H9 (cell line): Measurements from ENCODE around the gene RHNO1. TPM values are rescaled to one million over a fixed set of nuclear protein-coding genes. Genes with fewer than 3 reads are reported as not detected.
A peak's percentile ranks its signal among the peaks of the same experiment; 100 is the strongest.

ENCODE experiments used
- DNase-seq: peaks from one replicate; pipeline ENCODE4 v3.0.0-alpha.2; 2017
- H2AFZ ChIP-seq: one replicate; pipeline ENCODE4 v1.6.1; 2013; ENCODE audit warnings: mild to moderate bottlenecking, low read length, control low read depth, moderate library complexity
- H2AK5ac ChIP-seq: 2 replicates; pipeline ENCODE4 v1.6.1; 2013; ENCODE audit warnings: low read length, control low read depth, mixed read lengths; ENCODE audit not compliant: insufficient read length
- H2BK120ac ChIP-seq: one replicate; pipeline ENCODE4 v1.6.1; 2013; ENCODE audit warnings: low read depth, mild to moderate bottlenecking, low read length, control low read depth, inconsistent platforms; ENCODE audit not compliant: poor library complexity, severe bottlenecking
- H2BK12ac ChIP-seq: 2 replicates; pipeline ENCODE4 v1.6.1; 2013; ENCODE audit warnings: low read length, control low read depth, mixed read lengths, low read depth; ENCODE audit not compliant: insufficient read length
- H2BK15ac ChIP-seq: 2 replicates; pipeline ENCODE4 v1.6.1; 2013; ENCODE audit warnings: low read depth, low read length, control low read depth
- H2BK20ac ChIP-seq: one replicate; pipeline ENCODE4 v1.6.1; 2013; ENCODE audit warnings: low read depth, mild to moderate bottlenecking, low read length, control low read depth, inconsistent platforms; ENCODE audit not compliant: poor library complexity, severe bottlenecking
- H2BK5ac ChIP-seq: 2 replicates; pipeline ENCODE4 v1.6.1; 2013; ENCODE audit warnings: low read length, control low read depth, mixed read lengths; ENCODE audit not compliant: insufficient read length
- H3K14ac ChIP-seq: 2 replicates; pipeline ENCODE4 v1.6.1; 2013; ENCODE audit warnings: low read length, control low read depth; ENCODE audit not compliant: insufficient read depth
- H3K18ac ChIP-seq: 2 replicates; pipeline ENCODE4 v1.6.1; 2013; ENCODE audit warnings: low read depth, mild to moderate bottlenecking, mixed read lengths, low read length, control low read depth; ENCODE audit not compliant: insufficient read length
- H3K23ac ChIP-seq: 2 replicates; pipeline ENCODE4 v1.6.1; 2013; ENCODE audit warnings: low read length, control low read depth, mixed read lengths, low read depth; ENCODE audit not compliant: insufficient read length
- H3K23me2 ChIP-seq: 2 replicates; pipeline ENCODE4 v1.6.1; 2013; ENCODE audit warnings: low read depth, mild to moderate bottlenecking, mixed read lengths, low read length, control low read depth; ENCODE audit not compliant: insufficient read length, poor library complexity, severe bottlenecking
- H3K27ac ChIP-seq: 2 replicates; pipeline ENCODE4 v1.5.1; 2013; ENCODE audit warnings: low read length, control low read depth, mixed read lengths, low read depth; ENCODE audit not compliant: insufficient read length
- H3K27me3 ChIP-seq: 2 replicates; pipeline ENCODE4 v1.6.1; 2013; ENCODE audit warnings: low read length, control low read depth, inconsistent platforms; ENCODE audit not compliant: insufficient read depth
- H3K4ac ChIP-seq: 2 replicates; pipeline ENCODE4 v1.6.1; 2013; ENCODE audit warnings: low read depth, mild to moderate bottlenecking, control low read depth, inconsistent platforms, low read length, moderate library complexity
- H3K4me1 ChIP-seq: 2 replicates; pipeline ENCODE4 v1.6.1; 2013; ENCODE audit warnings: low read length, control low read depth, inconsistent platforms; ENCODE audit not compliant: insufficient read depth
- H3K4me2 ChIP-seq: 2 replicates; pipeline ENCODE4 v1.6.1; 2013; ENCODE audit warnings: low read length, control low read depth, mixed read lengths; ENCODE audit not compliant: insufficient read length, insufficient read depth
- H3K56ac ChIP-seq: 2 replicates; pipeline ENCODE4 v1.6.1; 2013; ENCODE audit warnings: low read depth, mild to moderate bottlenecking, mixed read lengths, low read length, control low read depth; ENCODE audit not compliant: insufficient read length
- H3K79me1 ChIP-seq: 2 replicates; pipeline ENCODE4 v1.6.1; 2013; ENCODE audit warnings: low read depth, mild to moderate bottlenecking, moderate library complexity, low read length, control low read depth, inconsistent platforms; ENCODE audit not compliant: insufficient read depth, poor library complexity, severe bottlenecking
- H3K79me2 ChIP-seq: 2 replicates; pipeline ENCODE4 v1.6.1; 2013; ENCODE audit warnings: low read length, control low read depth, inconsistent platforms; ENCODE audit not compliant: insufficient read depth
- H3K9ac ChIP-seq: 2 replicates; pipeline ENCODE4 v1.6.1; 2013; ENCODE audit warnings: low read length, control low read depth, mixed read lengths; ENCODE audit not compliant: insufficient read length; ENCODE audit errors: extremely low read depth
- H3K9me3 ChIP-seq: one replicate; pipeline ENCODE4 v1.6.1; 2013; ENCODE audit warnings: low read depth, low read length, inconsistent platforms; ENCODE audit not compliant: control insufficient read depth
- H3T11ph ChIP-seq: one replicate; pipeline ENCODE4 v1.6.1; 2013; ENCODE audit warnings: mild to moderate bottlenecking, low read length, control low read depth, inconsistent platforms
- H4K20me1 ChIP-seq: one replicate; pipeline ENCODE4 v1.6.1; 2013; ENCODE audit not compliant: control insufficient read depth, insufficient read length, insufficient read depth
- H4K5ac ChIP-seq: 2 replicates; pipeline ENCODE4 v1.6.1; 2013; ENCODE audit warnings: low read depth, mild to moderate bottlenecking, mixed read lengths, low read length, control low read depth; ENCODE audit not compliant: insufficient read length
- H4K8ac ChIP-seq: replicated peaks from 2 replicates; pipeline ENCODE4 v1.6.1; 2013; ENCODE audit warnings: low read length, control low read depth, mixed read lengths, low read depth; ENCODE audit not compliant: insufficient read length
- H4K91ac ChIP-seq: 2 replicates; pipeline ENCODE4 v1.6.1; 2013; ENCODE audit warnings: low read depth, mild to moderate bottlenecking, moderate library complexity, mixed read lengths, low read length, control low read depth; ENCODE audit not compliant: insufficient read length
- H3K27ac Mint-ChIP-seq, 3 experiments: 2 replicates in 2 of 3; 3 replicates in 1 of 3; pipeline ENCODE4 v1.8.0; 2020 to 2021; ENCODE audit warnings: mixed read lengths in 3 of 3, mild to moderate bottlenecking in 1 of 3, moderate library complexity in 1 of 3
- H3K27me3 Mint-ChIP-seq: 2 replicates; pipeline ENCODE4 v1.8.0; 2021; ENCODE audit warnings: low read depth, mild to moderate bottlenecking, moderate library complexity, mixed read lengths
- H3K36me3 Mint-ChIP-seq, 3 experiments: 2 replicates in 2 of 3; 3 replicates in 1 of 3; pipeline ENCODE4 v1.8.0; 2020 to 2021; ENCODE audit warnings: low read depth in 3 of 3, mixed read lengths in 3 of 3; ENCODE audit not compliant: insufficient read depth in 1 of 3
- H3K4me1 Mint-ChIP-seq, 2 experiments: 2 replicates each; pipeline ENCODE4 v1.8.0; 2020; ENCODE audit warnings: mixed read lengths in 2 of 2
- H3K4me3 Mint-ChIP-seq, 2 experiments: 2 replicates in 1 of 2; 3 replicates in 1 of 2; pipeline ENCODE4 v1.8.0; 2020 to 2021; ENCODE audit warnings: mild to moderate bottlenecking in 2 of 2, mixed read lengths in 2 of 2, moderate library complexity in 1 of 2
- H3K9me3 Mint-ChIP-seq, 2 experiments: 2 replicates in 1 of 2; 3 replicates in 1 of 2; pipeline ENCODE4 v1.8.0; 2020; ENCODE audit warnings: mild to moderate bottlenecking in 2 of 2, mixed read lengths in 2 of 2, moderate library complexity in 1 of 2
- CTCF ChIP-seq: fragments of 200-600 bp; sonication (generic); conservative IDR thresholded peaks from 3 replicates; pipeline ENCODE4 v1.8.0; 2021; ENCODE audit warnings: antibody characterized with exemption, mild to moderate bottlenecking
- WGBS: extraction: QIAGEN DNeasy Blood & Tissue Kit; methylation state at CpG from one replicate; pipeline ENCODE4 v1.1.7; 2013; ENCODE audit warnings: missing lambda C conversion rate, low lambda C conversion rate, mixed read lengths; ENCODE audit not compliant: insufficient read length; ENCODE audit errors: extremely low coverage; 5-methylcytosine and 5-hydroxymethylcytosine counted together
- total RNA-seq: library from RNA; stranded (reverse); gene quantifications from 2 replicates; pipeline ENCODE4 v1.2.1, GENCODE V29; 2021

RHNO1 gene
- total RNA-seq, 1 experiment from 2014 or later: 36.7 TPM

GRCh38 chr12:2892246-2892645 lies 15.2 kb downstream of the RHNO1 start:
- H2AFZ ChIP-seq: no peak overlapping the region
- H3K9me3 ChIP-seq: no peaks in the 10 kb centered on the region
- H3K27ac ChIP-seq: no peak overlapping the region
- H3K4ac ChIP-seq: no peak overlapping the region
- no peak overlapping the region for H3K9ac ChIP-seq
- no peak overlapping the region for H3K4me2 ChIP-seq
- H3K79me2 ChIP-seq: 0 out of 2 replicates have a peak, but pooled peaks cover 1% of the 10 kb centered on the region
- no peak overlapping the region for H2BK12ac ChIP-seq
- H4K91ac ChIP-seq: no peak overlapping the region
- DNase-seq: no peak
- peak overlapping the region in 1 of 3 experiments; percentile 20; a peak in 1 of 7 replicates for H3K27ac Mint-ChIP-seq
- no peak for TF ChIP-seq CTCF
- H3K23me2 ChIP-seq: peaks cover 5% of the 10 kb centered on the region
- no peaks in the 10 kb centered on the region for H3K4me1 ChIP-seq
- H3K27me3 Mint-ChIP-seq: 0 out of 2 replicates have a peak, but pooled peaks cover 3% of the 10 kb centered on the region
- no peak overlapping the region for H2AK5ac ChIP-seq
- H3K4me3 Mint-ChIP-seq: peak overlapping the region; percentile 89 to 97; a peak in 2 of 5 replicates
- H3K27me3 ChIP-seq: no peaks in the 10 kb centered on the region
- H3T11ph ChIP-seq: no peak overlapping the region
- H3K56ac ChIP-seq: no peak overlapping the region
- H2BK20ac ChIP-seq: no peak overlapping the region
- peaks cover 3% of the 10 kb centered on the region for H4K20me1 ChIP-seq
- H2BK5ac ChIP-seq: no peak overlapping the region
- H3K9me3 Mint-ChIP-seq: no peaks in the 10 kb centered on the region
- WGBS: no CpG with 5 or more reads among the region's 12 CpGs
- H3K14ac ChIP-seq: no peak overlapping the region
- H3K23ac ChIP-seq: no peak overlapping the region
- H3K18ac ChIP-seq: no peak overlapping the region
- H2BK120ac ChIP-seq: no peak overlapping the region
- peaks cover 8 to 22% (median 19%) of the 10 kb centered on the region in 3 experiments for H3K36me3 Mint-ChIP-seq
- peaks cover 10 to 16% of the 10 kb centered on the region in 2 experiments for H3K4me1 Mint-ChIP-seq
- no peak overlapping the region for H4K5ac ChIP-seq
- no peak overlapping the region for H4K8ac ChIP-seq
- H2BK15ac ChIP-seq: no peak overlapping the region
- peaks cover 2% of the 10 kb centered on the region for H3K79me1 ChIP-seq
